Non-pigmented ciliary epithelial cell (primary cell): ENCODE results near the gene HYDIN.
"Not testable (repeated sequence)": the region's sequence is repeated elsewhere in the genome, so short reads cannot be mapped to it uniquely, and the experiment has no call there.

Experiments
- DNase-seq: peaks from one replicate; pipeline ENCODE4 v3.0.0-alpha.2; 2010; ENCODE audit warnings: low read depth

The HYDIN gene

GRCh38 chr16:70995799-70996198 lies 234.7 kb downstream of the HYDIN start:
- DNase-seq, result not testable (repeated sequence)

DNA sequence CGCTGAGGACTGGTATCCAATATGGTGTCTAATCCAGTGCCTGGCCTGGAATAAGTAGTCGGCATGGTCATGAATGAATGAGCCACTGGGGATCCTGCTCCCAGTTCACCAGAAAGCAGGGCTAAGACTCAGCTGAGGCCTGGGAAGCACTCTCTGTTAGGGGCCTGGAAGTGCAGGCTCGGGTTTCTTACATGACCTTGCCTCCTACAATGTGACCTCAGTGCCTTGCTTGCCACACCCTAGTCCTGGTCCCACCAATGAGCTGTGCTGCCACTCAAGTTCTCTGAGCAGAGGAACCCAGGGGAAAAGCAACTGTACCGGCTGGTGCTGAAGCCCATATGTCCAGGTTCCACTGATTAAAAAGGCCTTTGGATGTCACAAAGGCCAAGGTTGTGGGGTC lies 238.0 kb downstream of the HYDIN start:
- DNase-seq, result not testable (repeated sequence)

- not testable (repeated sequence) for DNase-seq
Observed at GRCh38 chr16:70987019-70987715, 243.4 kb downstream of the HYDIN start.

GRCh38 chr16:70984675-70985074 lies 245.8 kb downstream of the HYDIN start:
- not testable (repeated sequence) for DNase-seq

DNA sequence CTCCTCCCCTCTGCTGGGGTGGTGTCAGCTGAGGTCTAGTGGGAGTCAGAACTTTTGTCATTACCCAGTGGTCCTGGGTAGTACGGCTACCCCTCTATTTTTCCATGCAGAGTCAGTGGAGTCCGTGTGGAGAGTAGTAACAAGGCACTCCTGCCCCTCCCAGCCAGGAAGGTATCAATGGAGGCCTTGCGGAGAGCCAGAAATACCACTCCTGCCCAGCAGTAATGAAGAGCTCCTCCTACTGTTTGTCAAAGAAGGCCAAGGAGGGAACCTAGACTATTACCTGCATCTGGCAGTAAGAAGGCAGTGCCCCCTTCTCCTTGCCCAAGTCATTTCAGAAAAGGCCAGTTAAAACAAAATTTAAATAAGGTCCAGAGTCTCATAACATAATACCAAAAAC lies 262.2 kb downstream of the HYDIN start:
- not testable (repeated sequence) for DNase-seq

- DNase-seq, result not testable (repeated sequence)
Observed at GRCh38 chr16:70960169-70960568, 270.4 kb downstream of the HYDIN start.

- not testable (repeated sequence) for DNase-seq
Observed at GRCh38 chr16:70954922-70955321, 275.6 kb downstream of the HYDIN start.

- DNase-seq, result not testable (repeated sequence)
Observed at GRCh38 chr16:70953824-70954223, 276.7 kb downstream of the HYDIN start.

GRCh38 chr16:70943551-70943950 lies 287.0 kb downstream of the HYDIN start:
- not testable (repeated sequence) for DNase-seq

- not testable (repeated sequence) for DNase-seq
Observed at GRCh38 chr16:70939690-70940359, 290.7 kb downstream of the HYDIN start.

- not testable (repeated sequence) for DNase-seq
Observed at GRCh38 chr16:70936781-70937525, 293.6 kb downstream of the HYDIN start.

GRCh38 chr16:70935325-70935724 lies 295.2 kb downstream of the HYDIN start:
- not testable (repeated sequence) for DNase-seq

- not testable (repeated sequence) for DNase-seq
Observed at GRCh38 chr16:70933746-70934145, 296.8 kb downstream of the HYDIN start.

DNA sequence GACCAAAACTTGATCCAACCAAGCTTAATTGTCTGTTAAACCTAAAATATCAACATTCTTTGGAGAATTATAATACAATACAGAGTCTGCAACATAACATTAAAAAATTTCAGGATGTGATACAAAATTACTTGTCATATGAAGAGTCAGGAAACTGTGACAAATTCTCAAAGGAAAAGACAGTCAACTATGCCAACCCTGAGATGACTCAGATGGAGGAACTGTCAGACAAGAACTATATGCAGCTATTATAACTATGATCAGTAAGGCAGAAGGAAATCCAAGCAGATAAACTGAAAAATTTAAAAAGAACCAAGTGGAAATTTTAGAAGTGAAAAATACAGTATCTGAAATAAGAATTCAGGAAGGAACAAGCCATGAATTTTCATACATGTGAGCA lies 299.8 kb downstream of the HYDIN start:
- not testable (repeated sequence) for DNase-seq

DNA sequence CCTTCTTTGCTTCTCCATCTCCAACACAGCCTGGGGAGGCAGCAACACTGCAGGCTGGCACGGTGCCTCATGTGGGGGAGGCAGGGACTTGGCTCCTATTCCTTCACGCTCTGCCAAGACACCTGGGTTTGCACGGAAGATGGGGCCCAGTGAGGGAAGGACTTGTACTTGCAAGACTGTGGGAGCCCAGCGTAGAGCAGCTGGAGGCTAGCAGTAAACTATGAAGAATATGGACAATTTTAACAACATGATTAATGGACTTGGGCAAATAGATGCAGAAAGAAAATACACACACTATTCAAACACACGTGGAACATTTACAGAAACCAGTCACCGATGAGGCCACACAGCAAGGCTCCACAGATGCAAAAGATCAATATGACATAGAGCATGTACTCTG lies 308.4 kb downstream of the HYDIN start:
- DNase-seq, result not testable (repeated sequence)

DNA sequence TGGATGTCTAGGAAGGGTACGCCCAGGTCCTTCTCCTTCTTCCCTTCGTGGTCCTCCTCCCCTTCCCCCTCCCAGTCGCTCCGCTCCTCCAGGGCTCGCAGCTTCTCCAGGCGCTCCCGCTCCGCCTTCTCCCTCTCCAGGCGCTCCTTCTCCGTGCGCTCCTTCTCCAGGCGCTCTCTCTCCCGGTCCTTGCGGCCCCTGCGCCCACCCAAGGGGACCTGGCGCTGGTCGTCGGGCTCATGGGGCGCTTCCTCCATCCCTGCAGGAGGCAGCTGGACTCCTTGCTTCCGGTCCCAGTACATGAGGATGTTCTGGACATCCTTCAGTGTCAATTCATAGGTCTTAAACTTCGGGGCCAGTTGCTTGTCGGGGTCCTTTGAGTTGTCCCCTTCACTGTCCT lies 309.9 kb downstream of the HYDIN start:
- DNase-seq, result not testable (repeated sequence)

- not testable (repeated sequence) for DNase-seq
Observed at GRCh38 chr16:70888208-70888607, 342.3 kb downstream of the HYDIN start.

DNA sequence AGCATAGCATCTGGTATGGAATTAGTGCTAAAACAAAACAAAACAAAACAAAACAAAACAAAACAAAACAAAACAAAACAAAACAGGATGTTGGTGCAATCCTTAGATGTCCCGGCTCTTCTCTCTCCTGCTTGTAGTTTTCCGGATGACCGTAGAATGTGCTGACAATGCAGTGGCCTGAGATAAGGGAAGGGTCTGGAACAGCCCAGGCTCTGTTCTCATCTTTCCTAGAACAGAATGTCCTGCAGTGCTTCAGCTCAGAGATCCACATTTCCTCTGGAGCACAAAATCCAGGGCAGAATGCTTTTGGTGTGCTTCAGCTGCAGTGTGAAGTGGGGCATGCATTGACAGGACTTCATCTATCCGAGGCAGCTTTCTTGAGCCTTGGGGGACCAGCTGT lies 345.9 kb downstream of the HYDIN start:
- DNase-seq, result not testable (repeated sequence)

GRCh38 chr16:70882311-70882710 lies 348.2 kb downstream of the HYDIN start:
- DNase-seq, result not testable (repeated sequence)

- not testable (repeated sequence) for DNase-seq
Observed at GRCh38 chr16:70877895-70878294, 352.6 kb downstream of the HYDIN start.

DNA sequence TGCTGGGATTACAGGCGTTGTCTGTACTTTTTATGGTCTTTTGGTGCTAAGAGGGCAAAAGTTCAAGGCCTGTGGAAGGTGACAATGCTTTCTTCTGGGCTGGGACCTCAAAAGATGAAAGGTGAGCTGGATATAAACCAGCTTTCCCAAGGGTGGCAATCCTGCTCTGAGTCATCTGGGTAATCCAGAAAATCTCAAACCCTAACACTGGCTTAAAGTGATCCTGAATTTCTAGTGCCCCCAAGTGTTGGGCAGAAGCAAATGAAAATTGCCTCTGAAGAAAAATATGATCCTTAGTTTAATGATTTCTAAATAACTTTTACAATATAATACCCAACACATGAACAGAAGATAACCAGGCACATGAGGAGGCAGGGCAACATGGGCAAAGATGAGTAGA lies 354.1 kb downstream of the HYDIN start:
- not testable (repeated sequence) for DNase-seq

DNA sequence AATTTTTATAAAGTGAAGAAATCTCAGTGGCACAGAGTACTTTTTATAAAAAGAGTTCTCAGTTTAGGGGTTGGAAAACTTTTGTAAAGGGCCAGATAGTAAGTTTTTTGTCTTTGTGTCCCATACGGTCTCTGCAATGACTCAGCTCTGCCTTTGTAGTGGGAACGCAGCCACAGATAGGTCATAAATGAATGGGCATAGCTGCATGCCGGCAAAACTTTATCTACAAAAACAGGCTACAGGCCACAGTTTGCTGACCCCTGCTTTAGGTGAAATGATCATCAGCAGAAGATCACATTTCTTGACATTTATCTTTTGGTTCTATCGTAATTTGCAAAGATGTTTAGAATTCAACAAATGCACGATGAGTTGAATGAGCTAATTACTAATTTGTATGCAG lies 365.8 kb downstream of the HYDIN start:
- not testable (repeated sequence) for DNase-seq

GRCh38 chr16:70861996-70862395 lies 368.5 kb downstream of the HYDIN start:
- not testable (repeated sequence) for DNase-seq
